Suprapubic skin (tissue), 4 donors: ENCODE data around the gene VWF. TPM values are rescaled to one million over a fixed set of nuclear protein-coding genes. Genes with fewer than 3 reads are reported as not detected.
"Not testable (repeated sequence)": the region's sequence is repeated elsewhere in the genome, so short reads cannot be mapped to it uniquely, and the experiment has no call there.

ENCODE experiments used
- DNase-seq, 2 donors: peaks; one replicate each; pipeline ENCODE4 v3.0.0-alpha.2; 2019; ENCODE audit warnings: low spot score in 2 of 2
- H3K27ac ChIP-seq: fragments of 200-600 bp; sonication (generic); one replicate; pipeline ENCODE4 v1.5.1; 2019
- H3K27me3 ChIP-seq: fragments of 200-600 bp; sonication (generic); one replicate; pipeline ENCODE4 v1.5.1; 2019
- H3K36me3 ChIP-seq: fragments of 200-600 bp; sonication (generic); one replicate; pipeline ENCODE4 v1.5.1; 2019
- H3K4me1 ChIP-seq: fragments of 200-600 bp; sonication (generic); one replicate; pipeline ENCODE4 v1.5.1; 2019
- H3K4me3 ChIP-seq: fragments of 200-600 bp; sonication (generic); one replicate; pipeline ENCODE4 v1.5.1; 2019; ENCODE audit warnings: mild to moderate bottlenecking
- H3K9me3 ChIP-seq: fragments of 200-600 bp; sonication (generic); one replicate; pipeline ENCODE4 v1.5.1; 2019
- CTCF ChIP-seq, 2 donors: fragments of 200-600 bp in 1 of 2; fragments of 450-650 bp in 1 of 2; sonication (generic) in 1 of 2; IDR thresholded peaks; one replicate each; pipeline ENCODE4 v1.5.1; 2016 to 2019; ENCODE audit warnings: antibody characterized with exemption in 2 of 2, mild to moderate bottlenecking in 1 of 2, moderate library complexity in 1 of 2
- EP300 ChIP-seq: sonication (generic); formaldehyde crosslinking; IDR thresholded peaks from one replicate; pipeline ENCODE4 v1.6.1; 2017; ENCODE audit warnings: antibody characterized with exemption
- POLR2A ChIP-seq, 2 donors: fragments of 450-650 bp; IDR thresholded peaks; one replicate each; pipeline ENCODE4 v1.6.1; 2017; ENCODE audit warnings: antibody characterized with exemption in 2 of 2, mild to moderate bottlenecking in 2 of 2, moderate library complexity in 2 of 2
- POLR2AphosphoS5 ChIP-seq, 3 donors: sonication (generic); formaldehyde crosslinking; IDR thresholded peaks; one replicate each; pipeline ENCODE4 v1.6.1; 2017; ENCODE audit warnings: antibody characterized with exemption in 3 of 3
- WGBS: methylation state at CpG from one replicate; pipeline ENCODE4 v1.1.5; 2018; 5-methylcytosine and 5-hydroxymethylcytosine counted together
- total RNA-seq, 4 donors: library from RNA; depleted of rRNA; stranded (reverse); fragments of >200 nt; gene quantifications; one replicate each; pipeline ENCODE4 v1.1.0, GENCODE V29; 2016

Gene VWF
- total RNA-seq, 4 donors from 2014 or later: 35.5 to 91.7 (median 61.7) TPM

GRCh38 chr12:6166808-6167207, 42.3 kb upstream of the VWF start:
- Histone ChIP-seq H3K9me3 (no peaks in the 10 kb centered on the region), H3K4me3 (no peak overlapping the region), H3K27me3 (no peaks in the 10 kb centered on the region), H3K36me3 (no peaks in the 10 kb centered on the region), H3K4me1 (peaks cover 17% of the 10 kb centered on the region), H3K27ac (peak overlapping the region; percentile 70)
- no peak for DNase-seq
- TF ChIP-seq POLR2AphosphoS5 (IDR thresholded peaks at IDR 0.05) (no peak), POLR2A (IDR thresholded peaks at IDR 0.05) (no peak), EP300 (no peak), CTCF (IDR thresholded peaks at IDR 0.05) (no peak)
- 87% methylated on average over 6 of the region's 6 CpGs for WGBS

DNA sequence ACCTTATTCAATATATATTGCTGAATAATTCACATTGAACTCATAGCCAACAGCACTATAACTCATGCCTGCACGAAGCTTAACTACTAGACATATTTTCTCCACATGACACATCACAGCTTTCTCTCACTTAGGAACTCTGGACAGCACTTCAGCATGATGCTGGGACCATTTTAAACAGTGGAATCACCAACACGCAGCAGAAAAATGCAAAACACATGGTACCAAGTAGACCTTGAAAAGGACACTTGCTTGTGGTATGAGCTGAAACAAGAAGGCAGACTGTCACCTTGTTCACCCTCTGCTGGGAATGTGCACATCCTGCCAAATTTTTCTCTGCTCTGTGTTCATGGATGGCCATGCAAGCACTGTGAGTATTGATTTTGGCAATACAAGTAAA, 40.9 kb upstream of the VWF start:
- no peak overlapping the region for H3K27ac ChIP-seq
- no peaks in the 10 kb centered on the region for H3K36me3 ChIP-seq
- no peak for TF ChIP-seq CTCF (IDR thresholded peaks at IDR 0.05)
- TF ChIP-seq POLR2A (IDR thresholded peaks at IDR 0.05): no peak
- TF ChIP-seq POLR2AphosphoS5 (IDR thresholded peaks at IDR 0.05): no peak
- TF ChIP-seq EP300: no peak
- 77% methylated on average over 2 of the region's 2 CpGs for WGBS
- H3K27me3 ChIP-seq: no peaks in the 10 kb centered on the region
- DNase-seq: no peak
- H3K4me3 ChIP-seq: no peak overlapping the region
- peaks cover 24% of the 10 kb centered on the region for H3K4me1 ChIP-seq
- no peaks in the 10 kb centered on the region for H3K9me3 ChIP-seq

DNA sequence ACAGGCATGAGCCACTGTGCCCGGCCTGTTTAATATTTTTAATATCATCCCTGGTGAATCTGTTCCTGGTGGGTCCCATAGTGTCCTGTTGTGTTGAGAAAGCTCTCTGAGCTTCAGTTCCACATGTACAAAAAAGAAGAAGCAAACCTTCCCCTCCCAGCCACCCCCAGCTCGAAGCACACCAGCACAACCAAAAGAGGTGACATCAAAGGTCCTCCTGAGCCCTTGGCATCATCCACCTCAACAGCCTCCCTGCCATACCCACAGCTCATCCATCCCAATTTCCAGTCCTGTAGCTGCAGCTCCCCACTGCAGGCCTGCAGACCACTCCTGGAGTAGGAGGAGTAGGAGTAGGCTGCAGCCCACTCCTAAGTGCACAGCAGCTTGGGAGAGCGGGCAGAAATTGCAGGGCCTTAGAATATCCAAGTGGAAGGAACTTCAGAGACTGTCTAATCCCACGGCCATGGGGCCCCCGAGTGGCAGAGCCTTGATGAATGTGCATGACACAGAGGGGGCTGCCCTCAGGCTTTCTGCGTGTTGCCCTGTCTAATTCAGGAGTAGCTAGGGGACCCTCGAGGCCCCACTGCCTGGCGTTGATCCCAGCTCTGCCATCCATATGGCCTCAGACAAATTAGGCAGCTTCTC, 39.1 kb upstream of the VWF start:
- Histone ChIP-seq H3K27ac (no peak overlapping the region), H3K4me3 (no peak overlapping the region), H3K9me3 (no peaks in the 10 kb centered on the region), H3K36me3 (no peaks in the 10 kb centered on the region), H3K27me3 (no peaks in the 10 kb centered on the region), H3K4me1 (peaks cover 24% of the 10 kb centered on the region)
- TF ChIP-seq EP300 (no peak), POLR2AphosphoS5 (IDR thresholded peaks at IDR 0.05) (no peak), CTCF (IDR thresholded peaks at IDR 0.05) (no peak), POLR2A (IDR thresholded peaks at IDR 0.05) (no peak)
- DNase-seq: no peak
- WGBS: 84% methylated on average over 7 of the region's 8 CpGs

- no peak overlapping the region for H3K27ac ChIP-seq
- no peaks in the 10 kb centered on the region for H3K27me3 ChIP-seq
- no peaks in the 10 kb centered on the region for H3K36me3 ChIP-seq
- DNase-seq: no peak
- H3K9me3 ChIP-seq: no peaks in the 10 kb centered on the region
- H3K4me1 ChIP-seq: peaks cover 6% of the 10 kb centered on the region
- no peak overlapping the region for H3K4me3 ChIP-seq
- WGBS: 56% methylated on average over 12 of the region's 16 CpGs
- TF ChIP-seq CTCF (IDR thresholded peaks at IDR 0.05) (no peak), EP300 (no peak), POLR2A (IDR thresholded peaks at IDR 0.05) (no peak), POLR2AphosphoS5 (IDR thresholded peaks at IDR 0.05) (no peak)
These were observed 36.8 kb upstream of the VWF start for GRCh38 chr12:6161124-6161882.

DNA sequence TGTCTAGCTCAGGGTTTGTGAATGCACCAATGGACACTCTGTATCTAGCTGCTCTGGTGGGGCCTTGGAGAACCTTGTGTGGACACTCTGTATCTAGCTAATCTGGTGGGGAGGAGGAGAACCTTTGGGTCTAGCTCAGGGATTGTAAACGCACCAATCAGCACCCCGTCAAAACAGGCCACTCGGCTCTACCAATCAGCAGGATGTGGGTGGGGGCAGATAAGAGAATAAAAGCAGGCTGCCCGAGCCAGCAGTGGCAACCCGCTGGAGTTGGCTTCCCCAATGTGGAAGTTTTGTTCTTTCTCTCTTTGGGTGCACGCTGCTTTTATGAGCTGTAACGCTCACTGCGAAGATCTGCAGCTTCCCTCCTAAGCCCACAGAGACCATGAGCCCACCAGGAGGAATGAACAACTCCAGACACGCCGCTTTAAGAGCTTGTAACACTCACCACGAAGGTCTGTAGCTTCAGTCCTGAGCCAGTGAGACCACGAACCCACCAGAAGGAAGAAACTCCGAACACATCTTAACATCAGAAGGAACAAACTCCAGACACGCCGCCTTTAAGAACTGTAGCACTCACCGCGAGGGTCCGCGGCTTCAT, 35.7 kb upstream of the VWF start:
- not testable (repeated sequence) for DNase-seq, H3K36me3 ChIP-seq, H3K9me3 ChIP-seq, H3K4me1 ChIP-seq, H3K27me3 ChIP-seq, H3K27ac ChIP-seq, H3K4me3 ChIP-seq
- WGBS: 91% methylated on average over 16 of the region's 19 CpGs

- not testable (repeated sequence) for H3K36me3 ChIP-seq, H3K4me1 ChIP-seq, DNase-seq, H3K9me3 ChIP-seq, H3K4me3 ChIP-seq, H3K27me3 ChIP-seq, H3K27ac ChIP-seq
- WGBS: 86% methylated on average over 5 of the region's 50 CpGs
These were observed 34.9 kb upstream of the VWF start for GRCh38 chr12:6159166-6160011.
